HepG2 (cell line): ENCODE results near the gene ARHGEF1. TPM values are rescaled to one million over a fixed set of nuclear protein-coding genes. Genes with fewer than 3 reads are reported as not detected.

Experiments
- ARID5B ChIP-seq: IDR thresholded peaks from 2 replicates; pipeline ENCODE4 v1.4.0; 2020; ENCODE audit warnings: mild to moderate bottlenecking, missing genetic modification reagents
- ATRX ChIP-seq: sonication (generic); formaldehyde crosslinking; IDR thresholded peaks from 2 replicates; pipeline ENCODE4 v1.4.0; 2020; ENCODE audit warnings: missing genetic modification reagents, borderline replicate concordance
- KAT8 ChIP-seq: IDR thresholded peaks from 2 replicates; pipeline ENCODE4 v1.6.1; 2016; ENCODE audit warnings: missing genetic modification reagents, missing compliant biosample characterization
- KLF6 ChIP-seq: IDR thresholded peaks from 2 replicates; pipeline ENCODE4 v1.8.0; 2016; ENCODE audit warnings: missing biosample characterization, missing genetic modification reagents
- LRRFIP1 ChIP-seq: sonication (generic); formaldehyde crosslinking; conservative IDR thresholded peaks from 2 replicates; pipeline ENCODE4 v1.4.0; 2020; ENCODE audit warnings: missing genetic modification reagents
- PATZ1 ChIP-seq: sonication (generic); formaldehyde crosslinking; IDR thresholded peaks from 2 replicates; pipeline ENCODE4 v1.4.0; 2020; ENCODE audit warnings: missing genetic modification reagents
- PITX1 ChIP-seq: sonication (generic); formaldehyde crosslinking; IDR thresholded peaks from 2 replicates; pipeline ENCODE4 v1.5.1; 2020; ENCODE audit warnings: mild to moderate bottlenecking, missing genetic modification reagents
- SALL1 ChIP-seq: sonication (generic); formaldehyde crosslinking; IDR thresholded peaks from 2 replicates; pipeline ENCODE4 v1.8.0; 2022; ENCODE audit warnings: mild to moderate bottlenecking, missing genetic modification reagents
- TFAP4 ChIP-seq: sonication (generic); IDR thresholded peaks from 2 replicates; pipeline ENCODE4 v1.6.1; 2016; ENCODE audit warnings: low read depth, borderline replicate concordance
- ZBTB20 ChIP-seq: sonication (generic); formaldehyde crosslinking; IDR thresholded peaks from 2 replicates; pipeline ENCODE4 v1.8.1; 2023; ENCODE audit warnings: missing genetic modification reagents, low read depth, mild to moderate bottlenecking, borderline replicate concordance
- ZBTB7A ChIP-seq: sonication (generic); formaldehyde crosslinking; IDR thresholded peaks from 2 replicates; pipeline ENCODE4 v1.8.0; 2022; ENCODE audit warnings: mild to moderate bottlenecking, missing genetic modification reagents
- ZNF512 ChIP-seq: sonication (generic); formaldehyde crosslinking; IDR thresholded peaks from 2 replicates; pipeline ENCODE4 v1.4.0; 2020; ENCODE audit warnings: mild to moderate bottlenecking, missing genetic modification reagents
- ZNF543 ChIP-seq: sonication (generic); formaldehyde crosslinking; IDR thresholded peaks from 2 replicates; pipeline ENCODE4 v1.4.0; 2020; ENCODE audit warnings: mild to moderate bottlenecking, missing genetic modification reagents
- ZNF784 ChIP-seq: sonication (generic); formaldehyde crosslinking; IDR thresholded peaks from 2 replicates; pipeline ENCODE4 v1.5.1; 2020; ENCODE audit warnings: missing genetic modification reagents, mild to moderate bottlenecking, borderline replicate concordance
- polyA plus RNA-seq, 8 experiments: library from polyadenylated mRNA; depleted of rRNA in 3 of 8; stranded (reverse) in 7 of 8; unstranded in 1 of 8; fragments of >200 nt; fragmentation: Illumina TruSeq in 4 of 8; extraction: Trizol in 4 of 8; gene quantifications; 2 replicates each; pipeline versions ENCODE4 v1.2.1 to v1.2.3, GENCODE V29; 2011 to 2016; ENCODE audit warnings: low read depth in 4 of 8, missing spikeins in 1 of 8, mixed read lengths in 1 of 8; ENCODE audit not compliant: insufficient read depth in 1 of 8
- total RNA-seq, 5 experiments: library from RNA; depleted of rRNA; stranded (reverse); fragments of >200 nt; fragmentation: Illumina TruSeq; extraction: Trizol; gene quantifications; 2 replicates each; pipeline ENCODE4 v1.2.3, GENCODE V29; 2016; ENCODE audit warnings: low read depth in 1 of 5

The ARHGEF1 gene
- total and polyA plus RNA-seq, 2 of the 13 experiments (the other 11 are each of a cell fraction or from before 2014, with no cell fraction given), result 33.7 to 34.7 TPM

GRCh38 chr19:41904118-41904870 lies 21.3 kb downstream of the ARHGEF1 start (continued):
- TF ChIP-seq SALL1 (CRISPR knock-in tag), result peak; percentile 49; the same call in 1 of the 2 replicates
- TF ChIP-seq TFAP4, result peak; percentile 61; the same call in 1 of the 2 replicates
- no peak for TF ChIP-seq ZNF512 (CRISPR knock-in tag)
- peak; percentile 79 for TF ChIP-seq PITX1 (CRISPR knock-in tag)
- TF ChIP-seq LRRFIP1, result no peak
- peak; percentile 58; the same call in 1 of the 2 replicates for TF ChIP-seq ZNF543
- TF ChIP-seq KAT8 (CRISPR knock-in tag), result peak; percentile 62; the same call in 1 of the 2 replicates
- TF ChIP-seq ZBTB20, result peak; percentile 56; the same call in 1 of the 2 replicates
- TF ChIP-seq ARID5B (CRISPR knock-in tag), result peak; percentile 77
- TF ChIP-seq PATZ1, result peak; percentile 75
- TF ChIP-seq ZBTB7A, result no peak
- TF ChIP-seq ZNF784, result no peak
- no peak for TF ChIP-seq ATRX (CRISPR knock-in tag)
- TF ChIP-seq KLF6 (CRISPR knock-in tag), result 0 out of 2 replicates have a peak, but pooled peaks have one; percentile 34
